A549 (cell line): ENCODE measurements around the gene IARS2. TPM values are rescaled to one million over a fixed set of nuclear protein-coding genes. Genes with fewer than 3 reads are reported as not detected.

ENCODE experiments used
- ATAC-seq, 2 experiments: fragments of 200-7000 bp in 1 of 2; fragments of >200 bp in 1 of 2; cut with Nextera tagmentation in 1 of 2; cut with Tn5 transposase in 1 of 2; 3 replicates each; pipeline versions ENCODE4 v1.8.0 to v1.9.1; 2018 to 2020; ENCODE audit warnings: mild to moderate bottlenecking in 1 of 2, moderate library complexity in 1 of 2
- CTCF ChIA-PET: fragments of 300-600 bp; sonication (Branson Sonifier 250); formaldehyde crosslinking; extraction: SDS; loops from one replicate; lab custom pipeline; 2021; ENCODE audit warnings: antibody characterized with exemption, inconsistent platforms; lab: Yijun Ruan, JAX
- POLR2A ChIA-PET: fragments of 350-600 bp; formaldehyde crosslinking; extraction: SDS; loops from one replicate; lab custom pipeline; 2021; ENCODE audit warnings: antibody characterized with exemption, inconsistent platforms; lab: Yijun Ruan, JAX
- DNase-seq, 2 experiments: peaks; one replicate each; pipeline versions ENCODE4 v3.0.0 to v3.0.0-alpha.2; 2011 to 2016; ENCODE audit warnings: low read depth in 1 of 2, low spot score in 1 of 2
- FAIRE-seq: peaks from 2 replicates; lab custom pipeline; 2011; peaks lifted over from hg19 to GRCh38; lab: Jason Lieb, UNC
- H3K27ac ChIP-seq, 2 experiments: fragments of >200 bp; sonication (Bioruptor Twin); formaldehyde crosslinking; 3 replicates each; pipeline ENCODE4 v1.5.1; 2016 to 2017
- H3K4me1 ChIP-seq: fragments of >200 bp; sonication (Bioruptor Twin); formaldehyde crosslinking; 3 replicates; pipeline ENCODE4 v1.6.1; 2016
- H3K4me2 ChIP-seq: fragments of >200 bp; sonication (Bioruptor Twin); formaldehyde crosslinking; 3 replicates; pipeline ENCODE4 v1.6.1; 2016
- H3K4me3 ChIP-seq: fragments of >200 bp; sonication (Bioruptor Twin); formaldehyde crosslinking; 3 replicates; pipeline ENCODE4 v1.5.1; 2016
- H3K9me3 ChIP-seq: fragments of >200 bp; sonication (Bioruptor Twin); formaldehyde crosslinking; 3 replicates; pipeline ENCODE4 v1.6.1; 2016
- CEBPB ChIP-seq, 2 experiments: fragments of >200 bp in 1 of 2; sonication (Bioruptor Twin) in 1 of 2; formaldehyde crosslinking in 1 of 2; IDR thresholded peaks; 2 replicates each; pipeline ENCODE4 v1.6.1; 2012 to 2016
- EHF ChIP-seq: fragments of 250-450 bp; sonication (Bioruptor Pico); IDR thresholded peaks from 2 replicates; pipeline ENCODE4 v1.5.0; 2020; ENCODE audit warnings: mild to moderate bottlenecking
- EP300 ChIP-seq, 2 experiments: fragments of >200 bp; sonication (Bioruptor Twin); formaldehyde crosslinking; IDR thresholded peaks; 2 replicates in 1 of 2; 3 replicates in 1 of 2; pipeline ENCODE4 v1.6.1; 2016 to 2017
- ESRRA ChIP-seq: fragments of 150-350 bp; IDR thresholded peaks from 2 replicates; pipeline ENCODE4 v1.6.1; 2014; ENCODE audit warnings: mild to moderate bottlenecking, low read length, borderline replicate concordance
- FOSL2 ChIP-seq, 2 experiments: fragments of 450-650 bp in 1 of 2; fragments of >200 bp in 1 of 2; sonication (Bioruptor Twin) in 1 of 2; formaldehyde crosslinking; IDR thresholded peaks; 2 replicates each; pipeline versions ENCODE4 v1.5.0 to v1.6.1; 2016 to 2020; ENCODE audit warnings: mild to moderate bottlenecking in 1 of 2, moderate library complexity in 1 of 2
- FOXS1 ChIP-seq: fragments of 250-450 bp; sonication (Bioruptor Pico); IDR thresholded peaks from 2 replicates; pipeline ENCODE4 v1.5.0; 2020; ENCODE audit warnings: mild to moderate bottlenecking, moderate library complexity
- HOXB5 ChIP-seq: fragments of 250-450 bp; sonication (Bioruptor Pico); IDR thresholded peaks from 2 replicates; pipeline ENCODE4 v1.5.0; 2020; ENCODE audit warnings: mild to moderate bottlenecking, moderate library complexity
- JUNB ChIP-seq: fragments of >200 bp; sonication (Bioruptor Twin); formaldehyde crosslinking; IDR thresholded peaks from 2 replicates; pipeline ENCODE4 v1.6.1; 2016
- KDM1A ChIP-seq: fragments of 200-600 bp; sonication (generic); IDR thresholded peaks from 2 replicates; pipeline ENCODE4 v1.6.1; 2016; ENCODE audit warnings: low read depth, mild to moderate bottlenecking
- KDM5A ChIP-seq: fragments of 200-600 bp; sonication (generic); IDR thresholded peaks from 2 replicates; pipeline ENCODE4 v1.6.1; 2016; ENCODE audit warnings: antibody characterized with exemption, mild to moderate bottlenecking
- MAX ChIP-seq: IDR thresholded peaks from 2 replicates; pipeline ENCODE4 v1.6.1; 2012
- MAZ ChIP-seq: fragments of 150-350 bp; IDR thresholded peaks from 2 replicates; pipeline ENCODE4 v1.6.1; 2014; ENCODE audit warnings: antibody characterized with exemption, low read depth, low read length, borderline replicate concordance
- NR3C1 ChIP-seq: fragments of >200 bp; sonication (Bioruptor Twin); formaldehyde crosslinking; IDR thresholded peaks from 3 replicates; pipeline ENCODE4 v1.6.1; 2017
- PHF8 ChIP-seq: fragments of 200-600 bp; sonication (generic); IDR thresholded peaks from 2 replicates; pipeline ENCODE4 v1.6.1; 2016; ENCODE audit warnings: low read depth, mild to moderate bottlenecking, antibody characterized with exemption, moderate library complexity, borderline replicate concordance
- RAD21 ChIP-seq, 2 experiments: fragments of >200 bp in 1 of 2; sonication (Bioruptor Twin) in 1 of 2; formaldehyde crosslinking in 1 of 2; IDR thresholded peaks in 1 of 2; conservative IDR thresholded peaks in 1 of 2; 2 replicates in 1 of 2; 3 replicates in 1 of 2; pipeline ENCODE4 v1.6.1; 2012 to 2018; ENCODE audit warnings: inconsistent platforms in 1 of 2
- RARB ChIP-seq: fragments of 250-450 bp; sonication (Bioruptor Pico); IDR thresholded peaks from 2 replicates; pipeline ENCODE4 v1.8.0; 2021; ENCODE audit warnings: mild to moderate bottlenecking, moderate library complexity
- RCOR1 ChIP-seq: fragments of 150-350 bp; IDR thresholded peaks from 2 replicates; pipeline ENCODE4 v1.6.1; 2014; ENCODE audit warnings: antibody characterized with exemption, low read length, low read depth
- RFX5 ChIP-seq: fragments of 450-650 bp; IDR thresholded peaks from 2 replicates; pipeline ENCODE4 v1.7.1; 2014; ENCODE audit warnings: antibody characterized with exemption, mild to moderate bottlenecking, moderate library complexity
- RNF2 ChIP-seq: fragments of 200-600 bp; sonication (generic); IDR thresholded peaks from 2 replicates; pipeline ENCODE4 v1.6.1; 2016; ENCODE audit warnings: low read depth, mild to moderate bottlenecking, antibody characterized with exemption, moderate library complexity, borderline replicate concordance
- SREBF2 ChIP-seq: fragments of 450-650 bp; IDR thresholded peaks from 2 replicates; pipeline ENCODE4 v1.6.1; 2014; ENCODE audit warnings: mild to moderate bottlenecking, moderate library complexity
- TFCP2L1 ChIP-seq: fragments of 250-450 bp; sonication (Bioruptor Pico); IDR thresholded peaks from 2 replicates; pipeline ENCODE4 v1.5.0; 2021; ENCODE audit warnings: mild to moderate bottlenecking
- TP53 ChIP-seq: fragments of 250-450 bp; sonication (Bioruptor Pico); IDR thresholded peaks from 2 replicates; pipeline ENCODE4 v1.5.0; 2021; ENCODE audit warnings: mild to moderate bottlenecking, moderate library complexity
- USF2 ChIP-seq: fragments of 450-650 bp; IDR thresholded peaks from 2 replicates; pipeline ENCODE4 v1.6.1; 2014; ENCODE audit warnings: antibody characterized with exemption
- ZSCAN20 ChIP-seq: fragments of 250-450 bp; sonication (Bioruptor Pico); IDR thresholded peaks from 2 replicates; pipeline ENCODE4 v1.8.0; 2022; ENCODE audit warnings: mild to moderate bottlenecking, moderate library complexity
- WGBS: methylation state at CpG from one replicate; pipeline ENCODE4 v1.1.6; 2017; ENCODE audit errors: missing lambda C conversion rate; 5-methylcytosine and 5-hydroxymethylcytosine counted together
- polyA plus RNA-seq, 4 experiments: library from polyadenylated mRNA; depleted of rRNA in 3 of 4; stranded (reverse); fragments of >200 nt; fragmentation: RNase III in 1 of 4; extraction: RNeasy Plus Mini Kit Qiagen cat#74134 plus additional on column Dnase treatment in 1 of 4; gene quantifications; 2 replicates in 3 of 4; 3 replicates in 1 of 4; pipeline ENCODE4 v1.2.3, GENCODE V29; 2011 to 2017
- TF ChIP-seq, protein P1 (sequence below): fragments of >200 bp; sonication (Bioruptor Twin); formaldehyde crosslinking; IDR thresholded peaks from 2 replicates; pipeline ENCODE4 v1.6.1; 2016
- TF ChIP-seq, protein P2 (sequence below): fragments of 250-450 bp; sonication (Bioruptor Pico); IDR thresholded peaks from 2 replicates; pipeline ENCODE4 v1.5.0; 2020; ENCODE audit warnings: low read depth, mild to moderate bottlenecking, moderate library complexity
- TF ChIP-seq, protein P3 (sequence below): fragments of >200 bp; sonication (Bioruptor Twin); formaldehyde crosslinking; IDR thresholded peaks from 3 replicates; pipeline ENCODE4 v1.6.1; 2016

IARS2 gene
- polyA plus RNA-seq, 2 of the 4 experiments (the other 2 are of a cell fraction) = 66.7 to 115 TPM

DNA sequence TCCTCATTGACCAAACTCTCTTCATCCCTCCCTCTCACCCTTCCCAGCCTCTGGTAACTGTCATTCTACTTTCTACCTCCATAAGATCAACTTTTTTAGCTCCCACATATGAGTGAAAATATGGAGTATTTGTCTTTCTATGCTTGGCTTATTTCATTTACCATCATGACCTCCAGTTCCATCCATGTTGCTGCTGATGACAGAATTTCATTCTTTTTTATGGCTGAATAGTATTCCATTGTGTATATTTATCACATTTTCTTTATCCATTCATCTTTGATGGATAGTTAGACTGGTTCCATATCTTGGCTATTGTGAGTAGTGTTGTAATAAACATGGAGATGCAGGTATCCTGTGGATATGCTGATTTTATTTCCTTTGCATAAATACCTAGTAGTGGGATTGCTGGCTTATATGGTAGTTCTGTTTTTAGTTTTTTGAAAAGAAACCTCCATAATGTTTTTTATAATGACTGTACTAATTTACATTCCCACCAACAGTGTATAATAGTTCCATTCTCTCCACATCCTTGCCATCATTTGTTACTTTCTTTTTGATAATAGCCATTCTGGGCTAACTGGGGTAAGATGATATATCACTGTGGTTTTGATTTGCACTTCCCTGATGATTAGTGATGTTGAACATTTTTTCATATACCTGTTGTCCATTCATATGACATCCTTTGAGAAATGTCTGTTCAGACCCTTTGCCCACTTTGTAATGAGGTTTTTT lies 35.7 kb downstream of the IARS2 start:
- Histone ChIP-seq H3K4me1 (no peaks in the 10 kb centered on the region), H3K27ac (no peak overlapping the region), H3K4me3 (no peak overlapping the region), H3K9me3 (no peaks in the 10 kb centered on the region), H3K4me2 (no peak overlapping the region)
- no peak for ATAC-seq
- POLR2A ChIA-PET = no interaction called here
- CTCF ChIA-PET = interaction anchor here (0.6 kb wide), 1 partner anchor 17 kb away, joined by 5 read pairs; no protein-coding TSS in a partner anchor
- FAIRE-seq = no peak
- DNase-seq = no peak
- TF ChIP-seq KDM1A (no peak), RFX5 (no peak), ZSCAN20 (CRISPR knock-in tag) (no peak), FOXS1 (no peak), ESRRA (no peak), TFCP2L1 (CRISPR knock-in tag) (no peak), RCOR1 (no peak), HOXB5 (CRISPR knock-in tag) (no peak), KDM5A (no peak), RARB (CRISPR knock-in tag) (no peak), EP300 (IDR thresholded peaks at IDR 0.05) (no peak), SREBF2 (no peak), FOSL2 (IDR thresholded peaks at IDR 0.05) (no peak), FOSL2 (CRISPR knock-in tag; IDR thresholded peaks at IDR 0.05) (no peak), MAX (no peak), RNF2 (no peak)
- TF ChIP-seq, protein P1, sequence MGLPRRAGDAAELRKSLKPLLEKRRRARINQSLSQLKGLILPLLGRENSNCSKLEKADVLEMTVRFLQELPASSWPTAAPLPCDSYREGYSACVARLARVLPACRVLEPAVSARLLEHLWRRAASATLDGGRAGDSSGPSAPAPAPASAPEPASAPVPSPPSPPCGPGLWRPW = no peak
- TF ChIP-seq, protein P2, sequence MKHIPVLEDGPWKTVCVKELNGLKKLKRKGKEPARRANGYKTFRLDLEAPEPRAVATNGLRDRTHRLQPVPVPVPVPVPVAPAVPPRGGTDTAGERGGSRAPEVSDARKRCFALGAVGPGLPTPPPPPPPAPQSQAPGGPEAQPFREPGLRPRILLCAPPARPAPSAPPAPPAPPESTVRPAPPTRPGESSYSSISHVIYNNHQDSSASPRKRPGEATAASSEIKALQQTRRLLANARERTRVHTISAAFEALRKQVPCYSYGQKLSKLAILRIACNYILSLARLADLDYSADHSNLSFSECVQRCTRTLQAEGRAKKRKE = no peak

DNA sequence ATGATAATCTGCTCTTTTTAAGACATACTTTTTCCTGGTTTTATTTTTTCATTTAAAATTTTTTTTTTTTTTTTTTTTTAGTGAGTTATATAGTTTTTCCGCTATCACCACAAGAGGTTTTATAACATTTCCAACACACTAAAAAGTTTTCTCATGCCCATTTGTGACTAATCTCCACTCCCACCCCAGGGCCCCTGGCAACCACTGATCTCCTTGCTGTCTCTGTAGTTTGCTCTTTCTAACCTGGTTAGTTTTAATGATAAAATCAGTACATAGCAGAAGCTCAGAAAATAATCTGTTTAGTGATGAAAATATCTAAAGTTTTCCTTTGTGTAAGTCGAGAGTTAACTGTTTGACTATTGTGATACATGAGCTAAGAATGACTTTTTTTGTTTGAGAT lies 41.8 kb downstream of the IARS2 start:
- no peaks in the 10 kb centered on the region for H3K4me1 ChIP-seq
- WGBS = 87% methylated on average over 2 of the region's 2 CpGs
- ChIA-PET POLR2A (no interaction called here), CTCF (interaction anchor here (1.3 kb wide), 1 partner anchor 9 kb away, joined by 3 read pairs; no protein-coding TSS in a partner anchor)
- no peak overlapping the region for H3K4me3 ChIP-seq
- no peak for DNase-seq
- TF ChIP-seq RAD21 (conservative IDR thresholded peaks at IDR 0.05 in 1 of 2, IDR thresholded peaks at IDR 0.05 in 1 of 2) = no peak
- TF ChIP-seq, protein P1 = no peak
- TF ChIP-seq PHF8 = no peak
- TF ChIP-seq, protein P2 = no peak
- no peak for TF ChIP-seq CEBPB (IDR thresholded peaks at IDR 0.05)
- TF ChIP-seq TP53 (CRISPR knock-in tag) = no peak
- TF ChIP-seq, protein P3, sequence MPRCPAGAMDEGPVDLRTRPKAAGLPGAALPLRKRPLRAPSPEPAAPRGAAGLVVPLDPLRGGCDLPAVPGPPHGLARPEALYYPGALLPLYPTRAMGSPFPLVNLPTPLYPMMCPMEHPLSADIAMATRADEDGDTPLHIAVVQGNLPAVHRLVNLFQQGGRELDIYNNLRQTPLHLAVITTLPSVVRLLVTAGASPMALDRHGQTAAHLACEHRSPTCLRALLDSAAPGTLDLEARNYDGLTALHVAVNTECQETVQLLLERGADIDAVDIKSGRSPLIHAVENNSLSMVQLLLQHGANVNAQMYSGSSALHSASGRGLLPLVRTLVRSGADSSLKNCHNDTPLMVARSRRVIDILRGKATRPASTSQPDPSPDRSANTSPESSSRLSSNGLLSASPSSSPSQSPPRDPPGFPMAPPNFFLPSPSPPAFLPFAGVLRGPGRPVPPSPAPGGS = no peak
- TF ChIP-seq NR3C1 = no peak
- no peak for TF ChIP-seq MAZ
- no peak for TF ChIP-seq EP300 (IDR thresholded peaks at IDR 0.05)
- TF ChIP-seq MAX = no peak
- TF ChIP-seq ZSCAN20 (CRISPR knock-in tag) = no peak
- no peak for TF ChIP-seq EHF
- TF ChIP-seq FOXS1 = no peak
- no peak for TF ChIP-seq USF2
- TF ChIP-seq SREBF2 = no peak
- no peak for TF ChIP-seq JUNB
- no peaks in the 10 kb centered on the region for H3K9me3 ChIP-seq
- no peak for FAIRE-seq
- H3K27ac ChIP-seq = no peak overlapping the region
- no peak overlapping the region for H3K4me2 ChIP-seq
- no peak for ATAC-seq
